HUES64 (cell line): ENCODE measurements around the gene POGK.
"Not testable (repeated sequence)": the region's sequence is repeated elsewhere in the genome, so short reads cannot be mapped to it uniquely, and the experiment has no call there.

ENCODE experiments used
- H3K27ac ChIP-seq: 2 replicates; pipeline ENCODE4 v1.7.0; 2013; ENCODE audit warnings: low read depth, low read length, inconsistent platforms
- H3K27me3 ChIP-seq: 2 replicates; pipeline ENCODE4 v1.6.1; 2013; ENCODE audit warnings: mild to moderate bottlenecking, low read length; ENCODE audit not compliant: insufficient read depth
- H3K36me3 ChIP-seq: 2 replicates; pipeline ENCODE4 v1.6.1; 2013; ENCODE audit warnings: mild to moderate bottlenecking, low read length; ENCODE audit not compliant: insufficient read depth
- H3K4me1 ChIP-seq: 2 replicates; pipeline ENCODE4 v1.6.1; 2013; ENCODE audit warnings: mild to moderate bottlenecking, low read length, moderate library complexity; ENCODE audit not compliant: insufficient read depth
- H3K4me3 ChIP-seq: 2 replicates; pipeline ENCODE4 v1.5.1; 2013; ENCODE audit warnings: mild to moderate bottlenecking, low read length, moderate library complexity
- H3K9ac ChIP-seq: 2 replicates; pipeline ENCODE4 v1.6.1; 2013; ENCODE audit warnings: mild to moderate bottlenecking, low read depth, low read length
- H3K9me3 ChIP-seq: 2 replicates; pipeline ENCODE4 v1.6.1; 2013; ENCODE audit warnings: low read depth, low read length; ENCODE audit not compliant: insufficient read depth
- WGBS: fragments of 150-250, 120-280 bp; methylation state at CpG from one replicate; pipeline ENCODE4 v1.1.7; 2013; ENCODE audit warnings: missing lambda C conversion rate; 5-methylcytosine and 5-hydroxymethylcytosine counted together

Gene POGK

DNA sequence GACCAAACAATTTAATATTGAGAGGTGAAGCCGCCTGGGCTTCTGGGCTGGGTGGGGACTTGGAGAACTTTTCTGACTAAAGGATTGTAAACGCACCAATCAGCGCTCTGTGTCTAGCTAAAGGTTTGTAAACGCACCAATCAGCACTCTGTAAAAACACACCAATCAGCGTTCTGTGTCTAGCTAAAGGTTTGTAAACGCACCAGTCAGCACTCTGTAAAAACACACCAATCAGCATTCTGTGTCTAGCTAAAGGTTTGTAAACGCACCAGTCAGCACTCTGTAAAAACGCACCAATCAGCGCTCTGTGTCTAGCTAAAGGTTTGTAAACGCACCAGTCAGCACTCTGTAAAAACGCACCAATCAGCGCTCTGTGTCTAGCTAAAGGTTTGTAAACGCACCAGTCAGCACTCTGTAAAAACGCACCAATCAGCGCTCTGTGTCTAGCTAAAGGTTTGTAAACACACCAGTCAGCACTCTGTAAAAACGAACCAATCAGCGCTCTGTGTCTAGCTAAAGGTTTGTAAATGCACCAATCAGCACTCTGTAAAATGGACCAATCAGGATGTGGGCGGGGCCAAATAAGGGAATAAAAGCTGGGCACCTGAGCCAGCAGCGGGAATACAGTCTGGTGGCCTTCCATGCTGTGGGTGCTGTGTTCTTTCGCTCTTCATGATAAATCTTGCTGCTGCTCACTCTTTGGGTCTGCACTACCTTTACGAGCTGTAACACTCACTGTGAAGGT lies 39.1 kb downstream of the POGK start:
- H3K36me3 ChIP-seq, H3K27ac ChIP-seq, H3K9ac ChIP-seq, H3K9me3 ChIP-seq, H3K4me3 ChIP-seq: not testable (repeated sequence)
- Histone ChIP-seq H3K27me3 (peaks cover 16% of the 10 kb centered on the region), H3K4me1 (peaks cover 11% of the 10 kb centered on the region)
- WGBS = 97% methylated on average over 15 of the region's 21 CpGs

DNA sequence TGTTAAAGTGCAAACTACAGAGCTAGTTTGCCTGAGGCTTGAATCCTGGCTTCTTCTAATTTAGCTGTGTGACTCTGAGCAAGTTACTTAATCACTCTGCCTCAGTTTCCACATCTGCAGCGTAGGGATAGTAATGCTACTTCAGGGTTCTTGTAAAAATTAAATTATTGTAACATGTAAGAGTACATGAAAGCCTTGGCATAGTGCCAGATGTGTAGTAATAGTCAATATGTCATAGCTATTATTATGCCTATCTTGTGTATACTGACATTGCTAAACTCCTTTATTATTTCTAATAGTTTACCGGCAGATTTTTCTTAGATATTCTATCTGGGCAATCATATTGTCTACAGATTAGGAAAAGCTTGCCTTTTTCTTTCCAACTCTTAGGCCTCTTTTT lies 43.6 kb downstream of the POGK start:
- H3K36me3 ChIP-seq = no peaks in the 10 kb centered on the region
- WGBS = 83% methylated on average over 1 of the region's 2 CpGs
- H3K27ac ChIP-seq = no peak overlapping the region

DNA sequence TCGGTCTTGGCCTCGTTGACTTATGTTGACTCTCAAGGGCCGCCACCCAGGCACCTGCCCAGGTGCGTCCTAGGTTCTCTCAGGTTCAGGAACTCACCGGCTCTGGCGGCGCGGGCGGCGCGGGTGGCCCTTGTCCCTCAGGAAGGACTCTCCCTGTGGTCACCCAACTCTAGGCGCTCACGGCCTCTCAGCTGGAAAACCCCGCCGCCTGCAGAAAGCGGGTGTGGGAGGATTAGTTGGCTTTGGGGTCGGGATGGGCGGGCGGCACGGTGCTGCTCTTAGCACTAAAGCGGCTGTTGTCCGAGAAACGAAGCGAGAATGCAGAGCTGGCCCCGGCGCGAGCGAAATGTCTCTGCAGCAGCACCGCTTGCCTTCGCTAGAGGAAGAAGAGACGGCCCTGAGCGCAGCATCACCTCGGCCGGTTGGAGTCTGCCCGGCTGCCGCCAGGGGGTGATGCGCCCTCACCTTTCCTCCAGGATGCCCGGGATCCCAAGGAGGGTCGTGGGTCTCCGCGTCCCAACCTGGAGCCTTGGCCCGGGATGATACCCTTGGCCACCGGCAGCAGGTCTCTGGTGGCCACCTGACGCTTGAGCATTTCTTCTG lies 44.9 kb downstream of the POGK start:
- H3K36me3 ChIP-seq = no peaks in the 10 kb centered on the region
- H3K4me1 ChIP-seq = no peaks in the 10 kb centered on the region
- peak overlapping the region; percentile 44 for H3K4me3 ChIP-seq
- H3K9me3 ChIP-seq = no peaks in the 10 kb centered on the region
- H3K9ac ChIP-seq = peak overlapping the region; percentile 52
- peaks cover 38% of the 10 kb centered on the region for H3K27me3 ChIP-seq
- no peak overlapping the region for H3K27ac ChIP-seq
- WGBS = 26% methylated on average over 44 of the region's 44 CpGs

More for the DNA sequence above, 43.6 kb downstream of the POGK start:
- Histone ChIP-seq H3K4me1 (no peaks in the 10 kb centered on the region), H3K9me3 (no peaks in the 10 kb centered on the region), H3K9ac (no peak overlapping the region), H3K4me3 (no peak overlapping the region), H3K27me3 (peaks cover 38% of the 10 kb centered on the region)

DNA sequence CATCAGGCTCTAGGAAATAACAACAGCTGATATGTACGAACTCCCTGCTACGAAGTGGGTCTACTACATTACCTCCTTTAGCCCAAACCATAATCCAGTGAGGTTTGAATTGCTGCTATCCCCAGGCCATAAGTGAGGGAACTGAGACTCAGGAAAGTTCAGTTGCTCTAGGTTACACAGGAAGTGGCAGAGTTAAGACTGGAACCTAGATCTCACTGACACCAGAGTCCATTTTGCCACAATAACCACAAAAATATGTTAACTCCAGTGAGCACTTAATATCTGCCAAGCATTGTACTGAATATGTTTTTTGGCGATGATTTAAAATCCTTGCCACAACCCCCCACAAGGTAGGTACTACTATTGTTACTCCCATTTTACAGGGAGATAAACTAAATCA lies 45.7 kb downstream of the POGK start:
- Histone ChIP-seq H3K36me3 (no peaks in the 10 kb centered on the region), H3K4me1 (no peaks in the 10 kb centered on the region), H3K27ac (no peak overlapping the region), H3K9ac (no peak overlapping the region), H3K4me3 (no peak overlapping the region), H3K9me3 (no peaks in the 10 kb centered on the region), H3K27me3 (peaks cover 38% of the 10 kb centered on the region)
- 95% methylated on average over 2 of the region's 3 CpGs for WGBS

DNA sequence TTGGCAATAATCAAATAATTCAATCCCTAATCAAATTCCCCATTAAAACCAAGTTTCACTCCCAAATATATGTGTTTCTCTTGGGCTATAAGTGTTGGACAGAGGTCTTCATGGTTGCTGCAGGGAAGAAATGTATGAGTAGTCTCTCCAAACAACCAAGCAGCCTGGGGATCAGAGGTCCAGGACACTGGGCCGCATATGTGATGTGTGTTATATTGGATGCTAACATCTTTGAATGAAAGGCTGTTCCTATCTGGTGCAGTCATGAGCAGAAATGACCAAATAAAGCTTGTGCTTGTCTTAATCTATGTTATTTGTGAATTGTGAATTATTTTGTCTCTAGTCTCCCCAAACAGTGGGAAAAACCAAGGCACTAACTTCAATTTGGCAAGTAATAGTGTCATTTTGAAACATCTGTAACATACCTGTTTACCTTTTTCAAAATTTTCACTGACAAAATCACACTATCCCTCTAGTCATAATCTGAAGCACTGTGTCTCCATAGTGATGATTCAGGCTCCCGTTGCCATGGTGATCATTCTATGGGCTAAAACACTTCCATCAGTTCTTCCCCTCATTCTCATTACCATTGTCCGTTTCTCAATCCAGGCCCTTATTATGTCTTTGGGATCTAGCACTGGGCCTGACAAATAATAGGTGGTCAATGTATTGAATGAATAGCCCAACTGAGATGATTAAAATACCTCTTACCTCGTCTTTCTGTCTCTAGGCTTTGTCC lies 49.3 kb downstream of the POGK start:
- no peak overlapping the region for H3K27ac ChIP-seq
- H3K9me3 ChIP-seq = no peaks in the 10 kb centered on the region
- 92% methylated on average over 3 of the region's 4 CpGs for WGBS
- no peak overlapping the region for H3K4me3 ChIP-seq
- H3K27me3 ChIP-seq = peaks cover 19% of the 10 kb centered on the region
- no peaks in the 10 kb centered on the region for H3K4me1 ChIP-seq
- H3K36me3 ChIP-seq = no peaks in the 10 kb centered on the region
- H3K9ac ChIP-seq = no peak overlapping the region

DNA sequence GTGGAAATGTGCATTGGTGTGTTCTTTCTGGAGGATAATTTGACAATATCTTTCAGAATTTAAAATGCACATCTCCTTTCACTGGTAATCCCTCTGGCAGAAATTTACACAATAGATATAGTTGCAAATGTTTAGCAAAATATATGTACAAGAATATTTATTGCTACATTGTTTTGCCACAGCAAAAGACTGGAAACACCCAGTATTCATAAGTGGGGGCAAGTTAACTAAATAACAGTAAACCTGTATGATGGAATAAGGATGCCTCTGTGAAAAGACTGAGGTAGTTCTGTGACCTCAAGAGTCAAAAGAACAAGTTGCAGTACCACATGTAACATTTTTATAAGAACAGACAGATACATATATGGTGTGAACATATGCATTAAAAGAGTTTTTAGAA lies 50.5 kb downstream of the POGK start:
- Histone ChIP-seq H3K36me3 (no peaks in the 10 kb centered on the region), H3K27ac (no peak overlapping the region), H3K27me3 (peaks cover 8% of the 10 kb centered on the region), H3K4me1 (no peaks in the 10 kb centered on the region), H3K4me3 (no peak overlapping the region), H3K9ac (no peak overlapping the region), H3K9me3 (no peaks in the 10 kb centered on the region)

DNA sequence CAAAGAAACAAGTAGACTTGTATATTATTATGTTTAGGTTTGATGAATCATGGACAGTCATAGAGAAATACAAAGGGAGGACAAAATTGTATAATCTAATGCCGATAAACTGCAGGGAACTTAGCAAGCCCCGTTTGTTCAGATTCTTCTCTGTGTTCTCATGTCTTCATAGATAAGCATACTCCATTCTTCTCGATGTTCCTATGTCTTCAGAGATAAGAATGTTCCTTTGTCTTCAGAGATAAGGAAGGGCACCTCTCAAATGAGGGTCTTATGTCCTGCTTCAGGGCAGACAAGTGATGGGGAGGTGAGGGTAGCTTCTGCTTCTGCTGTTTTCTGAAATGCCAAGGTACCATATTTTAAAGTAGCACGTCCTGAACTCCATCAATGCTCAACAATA lies 56.5 kb downstream of the POGK start:
- Histone ChIP-seq H3K27ac (no peak overlapping the region), H3K4me3 (no peak overlapping the region), H3K36me3 (0 out of 2 replicates have a peak, but pooled peaks cover 3% of the 10 kb centered on the region), H3K4me1 (no peaks in the 10 kb centered on the region), H3K27me3 (no peaks in the 10 kb centered on the region), H3K9ac (no peak overlapping the region), H3K9me3 (peaks cover 19% of the 10 kb centered on the region)
- WGBS = 93% methylated on average over 3 of the region's 4 CpGs

DNA sequence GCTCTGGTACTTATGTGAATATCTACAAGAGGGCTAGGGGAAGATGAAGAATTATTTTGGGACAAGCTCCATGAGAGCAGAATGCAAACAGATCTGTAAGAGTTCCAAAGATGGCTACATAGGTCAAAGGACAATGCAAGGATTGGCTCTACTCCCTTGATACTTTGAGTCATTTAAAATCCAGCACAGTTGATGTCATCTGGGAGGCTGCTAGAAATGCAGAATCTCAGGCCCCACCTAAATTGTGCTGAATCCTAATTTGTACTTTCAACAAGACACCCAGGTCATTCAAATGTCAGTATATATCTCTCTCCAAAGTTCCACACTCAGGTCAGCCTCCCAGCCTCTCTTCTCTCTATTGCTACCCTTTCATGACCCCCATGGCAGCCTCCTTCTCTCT lies 60.5 kb downstream of the POGK start:
- H3K36me3 ChIP-seq = 0 out of 2 replicates have a peak, but pooled peaks cover 3% of the 10 kb centered on the region
- H3K9me3 ChIP-seq = peaks cover 19% of the 10 kb centered on the region
- H3K4me1 ChIP-seq = no peaks in the 10 kb centered on the region
- no peak overlapping the region for H3K4me3 ChIP-seq
- no peak overlapping the region for H3K9ac ChIP-seq
- no peaks in the 10 kb centered on the region for H3K27me3 ChIP-seq
- H3K27ac ChIP-seq = no peak overlapping the region

DNA sequence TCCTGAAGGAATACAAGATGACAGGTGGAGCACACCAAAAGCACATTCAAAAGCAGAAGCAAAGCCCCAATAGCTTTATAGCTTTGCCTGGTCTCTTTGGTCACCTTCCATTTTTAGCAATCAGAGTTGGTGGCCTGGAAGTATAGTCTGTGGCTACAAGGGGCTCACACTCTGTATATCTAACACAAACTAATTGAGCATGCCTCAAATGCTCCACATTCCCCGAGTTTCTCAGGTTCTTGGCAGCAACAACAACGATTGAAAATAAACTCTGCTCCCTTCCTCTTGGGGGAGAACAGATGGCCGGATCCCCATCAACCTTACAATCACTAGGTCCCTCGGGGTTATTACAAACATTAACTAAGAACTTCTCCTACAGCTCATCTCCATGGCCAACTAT lies 61.7 kb downstream of the POGK start:
- Histone ChIP-seq H3K4me3 (no peak overlapping the region), H3K9me3 (peaks cover 19% of the 10 kb centered on the region), H3K9ac (no peak overlapping the region), H3K27ac (no peak overlapping the region), H3K4me1 (no peaks in the 10 kb centered on the region), H3K27me3 (no peaks in the 10 kb centered on the region), H3K36me3 (0 out of 2 replicates have a peak, but pooled peaks cover 3% of the 10 kb centered on the region)
- 68% methylated on average over 4 of the region's 4 CpGs for WGBS

DNA sequence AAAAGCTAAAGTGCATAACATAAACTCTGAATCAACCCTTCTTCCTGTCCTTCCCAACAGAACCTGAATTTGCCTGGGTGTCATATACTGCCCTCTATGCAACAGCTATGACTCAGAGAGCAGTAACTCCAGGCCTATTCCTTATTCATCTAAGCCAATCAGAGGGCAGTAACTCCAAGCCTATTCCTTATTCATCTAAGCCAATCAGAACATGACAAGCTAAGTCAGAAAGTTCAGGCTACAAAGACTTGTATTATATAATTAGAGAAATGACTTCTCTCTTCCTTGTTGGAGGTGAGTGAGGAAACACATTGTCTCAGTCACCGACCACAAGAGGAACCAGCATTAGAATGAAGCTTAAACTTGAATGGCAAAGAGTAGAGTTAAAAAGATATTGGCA lies 63.0 kb downstream of the POGK start:
- no peak overlapping the region for H3K4me3 ChIP-seq
- WGBS = 100% methylated on average over 1 of the region's 1 CpG
- no peaks in the 10 kb centered on the region for H3K4me1 ChIP-seq
- peaks cover 14% of the 10 kb centered on the region for H3K9me3 ChIP-seq
- no peaks in the 10 kb centered on the region for H3K27me3 ChIP-seq
- no peak overlapping the region for H3K9ac ChIP-seq
- 0 out of 2 replicates have a peak, but pooled peaks cover 3% of the 10 kb centered on the region for H3K36me3 ChIP-seq
- no peak overlapping the region for H3K27ac ChIP-seq

DNA sequence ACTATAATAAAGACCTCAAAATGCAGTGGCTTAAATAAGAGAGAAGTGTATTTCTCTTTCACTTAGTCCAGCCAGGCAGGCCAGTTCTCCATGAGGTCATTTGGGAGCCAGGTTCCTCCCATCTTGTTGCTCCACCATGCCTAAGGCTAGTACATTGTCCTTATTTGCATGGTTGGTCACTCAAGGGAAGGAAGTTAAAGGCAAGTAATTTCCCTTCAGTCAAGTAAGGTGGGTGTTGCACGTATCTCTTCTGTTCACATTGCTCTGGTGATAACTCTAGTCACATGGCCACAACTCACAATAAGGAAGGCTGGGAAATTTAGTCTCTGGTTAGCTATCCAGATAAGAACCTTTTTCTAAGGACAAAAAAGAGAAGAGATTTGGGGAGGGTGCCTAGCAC lies 64.0 kb downstream of the POGK start:
- no peak overlapping the region for H3K4me3 ChIP-seq
- H3K27ac ChIP-seq = no peak overlapping the region
- no peaks in the 10 kb centered on the region for H3K36me3 ChIP-seq
- 90% methylated on average over 1 of the region's 1 CpG for WGBS
- no peak overlapping the region for H3K9ac ChIP-seq
- H3K27me3 ChIP-seq = no peaks in the 10 kb centered on the region
- H3K4me1 ChIP-seq = no peaks in the 10 kb centered on the region
- peaks cover 4% of the 10 kb centered on the region; the same call in 1 of the 2 replicates for H3K9me3 ChIP-seq
